Small intestine (tissue), 7 donors: ENCODE data around the gene CDH2. TPM values are rescaled to one million over a fixed set of nuclear protein-coding genes. Genes with fewer than 3 reads are reported as not detected.

ENCODE experiments used
- DNase-seq, 2 donors: peaks; one replicate each; pipeline versions ENCODE4 v3.0.0 to v3.0.0-alpha.2; 2013
- FAIRE-seq: peaks from 2 replicates; lab custom pipeline; 2012; peaks lifted over from hg19 to GRCh38; lab: Jason Lieb, UNC
- H3K27ac ChIP-seq, 3 donors: one replicate each; pipeline ENCODE4 v1.5.1; 2013; ENCODE audit warnings: low read length in 2 of 3, mild to moderate bottlenecking in 2 of 3, control low read depth in 1 of 3, inconsistent platforms in 1 of 3, low read depth in 1 of 3, moderate library complexity in 1 of 3
- H3K27me3 ChIP-seq, 3 donors: one replicate each; pipeline ENCODE4 v1.6.1; 2013; ENCODE audit warnings: low read length in 3 of 3, inconsistent platforms in 1 of 3; ENCODE audit not compliant: control insufficient read depth in 3 of 3, insufficient read depth in 3 of 3
- H3K36me3 ChIP-seq, 3 donors: one replicate each; pipeline ENCODE4 v1.6.1; 2013; ENCODE audit warnings: low read length in 3 of 3, inconsistent platforms in 1 of 3, low read depth in 1 of 3, mild to moderate bottlenecking in 1 of 3, moderate library complexity in 1 of 3; ENCODE audit not compliant: control insufficient read depth in 3 of 3, insufficient read depth in 2 of 3
- H3K4me1 ChIP-seq, 3 donors: one replicate each; pipeline ENCODE4 v1.6.1; 2013; ENCODE audit warnings: low read length in 2 of 3, inconsistent platforms in 1 of 3, low read depth in 1 of 3, mild to moderate bottlenecking in 1 of 3, moderate library complexity in 1 of 3; ENCODE audit not compliant: control insufficient read depth in 3 of 3, insufficient read depth in 2 of 3
- H3K4me3 ChIP-seq, 3 donors: one replicate each; pipeline ENCODE4 v1.5.1; 2013; ENCODE audit warnings: low read length in 3 of 3, control low read depth in 1 of 3, inconsistent platforms in 1 of 3, low read depth in 1 of 3, mild to moderate bottlenecking in 1 of 3, moderate library complexity in 1 of 3
- H3K9me3 ChIP-seq, 2 donors: one replicate each; pipeline ENCODE4 v1.6.1; 2013; ENCODE audit warnings: low read depth in 1 of 2, low read length in 1 of 2; ENCODE audit not compliant: control insufficient read depth in 2 of 2, insufficient read depth in 1 of 2
- WGBS, 3 donors: extraction: QIAGEN DNeasy Blood & Tissue Kit; methylation state at CpG; one replicate each; pipeline ENCODE4 v1.1.7; 2013; 5-methylcytosine and 5-hydroxymethylcytosine counted together
- polyA plus RNA-seq, 4 donors: library from polyadenylated mRNA; stranded (reverse) in 3 of 4; unstranded in 1 of 4; fragments of 200-250 nt in 3 of 4; fragments of 120-200 nt in 1 of 4; gene quantifications; one replicate each; pipeline versions ENCODE4 v1.2.1 to v1.2.3, GENCODE V29; 2013
- donor health status: healthy with polysubstance abuse.
- donor health status: control.
- donor health status: control.
- donor health status: Bipolar disorder and iron deficiency.
- donor health status: healthy.

Gene CDH2
- polyA plus RNA-seq, 4 donors: 1.1 to 8.9 (median 1.5) TPM; not detected in 1

- DNase-seq (no peak), FAIRE-seq (no peak)
- WGBS, 3 donors: 63 to 82% (median 82%) methylated on average over 1 of the region's 1 CpG
- H3K27me3 ChIP-seq: no peaks in the 10 kb centered on the region
- no peaks in the 10 kb centered on the region for H3K4me1 ChIP-seq
- no peaks in the 10 kb centered on the region for H3K36me3 ChIP-seq
- H3K27ac ChIP-seq: no peak overlapping the region
- H3K9me3 ChIP-seq: no peaks in the 10 kb centered on the region
- H3K4me3 ChIP-seq: no peak overlapping the region
Observed at GRCh38 chr18:28013066-28013465, 163.9 kb downstream of the CDH2 start.

DNA sequence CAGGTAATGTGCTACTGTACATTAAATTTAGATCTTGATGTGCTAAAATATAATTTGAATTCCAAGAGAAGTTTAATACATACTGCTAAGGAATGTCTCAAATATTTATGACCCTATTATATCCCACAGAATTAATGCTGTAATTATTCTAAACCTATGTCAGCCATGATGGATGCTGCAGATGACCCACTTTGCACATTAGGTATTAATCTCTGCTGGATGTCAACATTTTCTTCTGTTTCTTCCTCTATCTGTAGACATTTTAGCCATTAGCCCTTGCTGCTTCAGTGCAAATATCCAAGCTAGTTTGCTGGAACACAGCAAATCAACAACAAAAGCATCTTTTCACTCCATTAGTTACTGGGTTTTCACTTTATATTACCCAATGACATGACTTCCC lies 164.6 kb downstream of the CDH2 start:
- no peak for DNase-seq
- no peaks in the 10 kb centered on the region for H3K9me3 ChIP-seq
- no peaks in the 10 kb centered on the region for H3K4me1 ChIP-seq
- no peak overlapping the region for H3K27ac ChIP-seq
- no peaks in the 10 kb centered on the region for H3K27me3 ChIP-seq
- no peaks in the 10 kb centered on the region for H3K36me3 ChIP-seq
- H3K4me3 ChIP-seq: no peak overlapping the region
- FAIRE-seq: no peak

- Histone ChIP-seq H3K4me3 (no peak overlapping the region), H3K36me3 (no peaks in the 10 kb centered on the region), H3K9me3 (no peaks in the 10 kb centered on the region), H3K4me1 (no peaks in the 10 kb centered on the region), H3K27ac (no peak overlapping the region), H3K27me3 (no peaks in the 10 kb centered on the region)
- DNase-seq (no peak), FAIRE-seq (no peak)
- WGBS, 3 donors: 70 to 85% (median 73%) methylated on average over 6 of the region's 6 CpGs
Observed at GRCh38 chr18:28009589-28009988, 167.3 kb downstream of the CDH2 start.

DNA sequence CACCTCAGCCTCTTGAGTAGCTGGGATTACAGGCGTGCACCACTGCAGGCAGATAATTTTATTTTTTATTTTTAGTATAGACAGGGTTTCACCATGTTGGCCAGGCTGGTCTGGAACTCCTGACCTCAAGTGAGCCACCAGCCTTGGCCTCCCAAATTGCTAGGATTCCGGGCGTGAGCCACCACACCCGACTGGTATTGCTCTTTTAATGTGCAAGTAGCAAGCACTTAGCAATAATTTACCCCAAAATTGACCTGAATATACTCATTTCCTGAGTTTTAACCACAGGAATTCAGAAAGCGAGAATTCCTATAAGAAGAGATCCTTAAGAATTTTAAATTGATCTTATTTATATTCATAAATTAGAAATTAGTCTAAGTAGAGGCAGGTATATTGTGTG lies 169.1 kb downstream of the CDH2 start:
- H3K27me3 ChIP-seq: no peaks in the 10 kb centered on the region
- DNase-seq: no peak
- no peak overlapping the region for H3K27ac ChIP-seq
- FAIRE-seq: no peak
- no peak overlapping the region for H3K4me3 ChIP-seq
- H3K36me3 ChIP-seq: no peaks in the 10 kb centered on the region
- H3K9me3 ChIP-seq: no peaks in the 10 kb centered on the region
- H3K4me1 ChIP-seq: no peaks in the 10 kb centered on the region
- WGBS, 3 donors: 83 to 89% (median 87%) methylated on average over 5 of the region's 5 CpGs

- H3K27ac ChIP-seq: no peak overlapping the region
- no peak overlapping the region for H3K4me3 ChIP-seq
- no peak for DNase-seq
- no peaks in the 10 kb centered on the region for H3K4me1 ChIP-seq
- H3K36me3 ChIP-seq: no peaks in the 10 kb centered on the region
- 84 to 85% (median 85%) methylated on average over 7 of the region's 7 CpGs for WGBS, 3 donors
- no peaks in the 10 kb centered on the region for H3K9me3 ChIP-seq
- no peak for FAIRE-seq
- no peaks in the 10 kb centered on the region for H3K27me3 ChIP-seq
Observed at GRCh38 chr18:28005164-28005563, 171.8 kb downstream of the CDH2 start.

DNA sequence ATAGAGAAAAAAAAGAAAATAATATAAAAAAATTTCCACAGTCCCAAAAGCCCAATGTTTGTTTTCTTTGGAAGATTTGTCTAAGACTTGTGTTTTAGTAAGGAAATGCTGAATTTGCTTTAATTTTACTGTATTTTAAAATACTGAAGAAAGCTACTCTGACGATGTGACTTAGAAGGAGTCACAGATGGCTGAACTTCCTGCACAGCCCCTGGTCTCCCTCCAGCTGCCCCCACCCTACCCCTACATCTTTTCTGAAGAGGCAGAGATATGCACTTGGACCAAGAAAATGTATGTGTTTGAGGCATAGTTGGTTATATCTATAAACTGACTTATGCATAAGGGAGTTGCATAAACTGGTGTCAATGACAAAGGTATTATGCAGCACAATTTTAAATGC lies 172.3 kb downstream of the CDH2 start:
- Histone ChIP-seq H3K9me3 (no peaks in the 10 kb centered on the region), H3K4me1 (no peaks in the 10 kb centered on the region), H3K27ac (no peak overlapping the region), H3K27me3 (no peaks in the 10 kb centered on the region), H3K4me3 (no peak overlapping the region), H3K36me3 (no peaks in the 10 kb centered on the region)
- DNase-seq: no peak
- FAIRE-seq: no peak
- WGBS, 3 donors: 57 to 87% (median 86%) methylated on average over 1 of the region's 1 CpG

GRCh38 chr18:28003451-28003850 lies 173.5 kb downstream of the CDH2 start:
- FAIRE-seq (no peak), DNase-seq (no peak)
- Histone ChIP-seq H3K27me3 (no peaks in the 10 kb centered on the region), H3K27ac (no peak overlapping the region), H3K4me3 (no peak overlapping the region), H3K36me3 (no peaks in the 10 kb centered on the region), H3K9me3 (no peaks in the 10 kb centered on the region), H3K4me1 (no peaks in the 10 kb centered on the region)
- 87 to 93% (median 89%) methylated on average over 5 of the region's 5 CpGs for WGBS, 3 donors

DNA sequence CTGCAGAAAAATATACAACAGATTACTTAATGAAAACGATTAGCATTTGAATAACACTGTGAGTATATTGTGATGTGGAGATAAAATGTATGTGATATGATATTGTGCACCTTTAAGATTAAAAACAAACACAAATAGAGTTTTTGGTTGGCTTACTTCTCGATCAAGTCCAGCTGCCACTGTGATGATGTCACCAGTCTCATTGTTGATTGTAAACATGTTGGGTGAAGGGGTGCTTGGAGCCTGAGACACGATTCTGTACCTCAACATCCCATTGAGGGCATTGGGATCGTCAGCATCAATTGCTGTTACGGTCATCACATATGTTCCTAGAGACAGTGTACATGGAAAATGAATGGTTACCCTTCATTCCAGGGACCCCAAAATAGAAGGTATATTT lies 174.1 kb downstream of the CDH2 start:
- Histone ChIP-seq H3K9me3 (no peaks in the 10 kb centered on the region), H3K4me1 (no peaks in the 10 kb centered on the region), H3K36me3 (no peaks in the 10 kb centered on the region), H3K4me3 (no peak overlapping the region), H3K27me3 (no peaks in the 10 kb centered on the region), H3K27ac (no peak overlapping the region)
- DNase-seq: no peak
- no peak for FAIRE-seq
- WGBS, 3 donors: 62 to 79% (median 64%) methylated on average over 5 of the region's 5 CpGs

DNA sequence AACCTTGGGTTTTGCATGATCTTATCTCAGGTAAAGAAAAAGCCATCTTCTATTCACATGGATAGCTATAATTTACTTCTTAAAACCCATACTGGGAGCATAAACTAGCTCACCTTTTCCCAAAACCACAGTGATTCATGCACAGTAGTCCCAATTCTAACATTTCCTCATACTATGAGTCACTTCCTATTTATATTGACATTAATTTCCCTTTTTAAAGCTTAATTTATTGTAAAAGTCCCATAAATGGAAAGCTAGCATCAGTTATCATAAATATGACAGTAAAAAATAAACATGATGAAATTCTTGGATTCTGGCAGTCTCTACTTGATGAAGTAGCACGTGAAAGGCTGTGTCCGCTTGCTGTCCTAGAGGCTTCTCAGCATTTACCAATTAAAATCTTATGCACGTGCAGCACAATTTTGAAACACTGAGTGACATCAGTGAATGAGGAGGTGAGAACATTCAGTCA lies 180.1 kb downstream of the CDH2 start:
- Histone ChIP-seq H3K27me3 (no peaks in the 10 kb centered on the region), H3K9me3 (no peaks in the 10 kb centered on the region), H3K4me3 (no peak overlapping the region), H3K36me3 (no peaks in the 10 kb centered on the region), H3K4me1 (no peaks in the 10 kb centered on the region), H3K27ac (no peak overlapping the region)
- DNase-seq: no peak
- 61 to 89% (median 84%) methylated on average over 3 of the region's 3 CpGs for WGBS, 3 donors
- no peak for FAIRE-seq
